Measurements from ENCODE around the gene ASTN1.

The ASTN1 gene

DNA sequence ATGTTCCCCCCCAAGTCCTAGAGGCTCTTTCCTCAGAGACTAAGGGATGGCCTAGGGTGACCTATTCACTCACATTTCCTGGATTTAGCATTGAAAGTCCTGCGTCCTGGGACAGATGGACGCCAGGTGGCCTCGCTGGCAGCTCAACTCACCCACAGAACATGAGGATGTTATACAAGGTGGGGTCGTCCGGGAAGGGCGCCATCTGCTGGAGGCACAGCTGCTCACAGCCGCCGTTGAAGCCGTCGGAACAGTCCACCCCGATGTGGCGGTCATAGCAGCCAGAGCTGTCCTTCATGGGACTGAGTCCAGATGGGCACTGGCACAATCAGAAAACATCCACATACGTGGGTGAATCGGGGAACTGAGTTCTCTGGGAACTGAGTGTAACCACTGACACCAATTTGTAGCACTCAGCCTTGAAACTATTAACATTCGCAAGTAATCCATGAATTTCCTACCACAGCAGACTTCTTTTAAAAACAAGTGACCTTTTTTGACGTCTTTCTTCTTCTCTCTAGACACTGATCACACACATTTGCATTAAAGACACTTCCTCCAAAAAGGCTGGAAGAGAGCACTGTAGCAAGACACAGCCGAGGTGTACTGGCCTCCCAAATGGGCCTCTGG, 215.4 kb downstream of the ASTN1 start:
- TF ChIP-seq POLR2A (IDR thresholded peaks at IDR 0.05; ENCODE audit: low read length) (no peak), GATA1 (IDR thresholded peaks at IDR 0.05; ENCODE audit: low read depth, low read length) (no peak)
- DNase-seq: peak; percentile 47 to 58

DNA sequence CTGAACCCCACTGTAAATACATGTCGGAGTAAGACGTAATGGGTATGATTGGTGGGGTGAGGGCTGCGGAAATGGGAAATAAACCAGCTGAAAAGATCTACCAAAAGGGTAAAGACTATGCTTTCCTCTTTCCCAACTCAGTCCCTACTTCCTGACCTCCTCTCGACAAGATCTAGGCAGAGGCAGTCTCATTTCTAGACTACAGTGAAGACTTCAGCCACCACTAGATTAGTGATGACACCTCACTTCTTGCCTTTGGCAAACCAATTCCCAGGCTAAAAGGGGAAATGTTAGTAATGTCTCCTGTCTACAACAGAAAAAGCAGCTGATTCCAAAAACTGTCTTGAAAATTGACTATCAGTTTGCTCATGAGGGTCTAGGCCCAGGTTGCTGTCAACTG, 219.9 kb downstream of the ASTN1 start:
- TF ChIP-seq POLR2A (IDR thresholded peaks at IDR 0.05; ENCODE audit: low read length) (no peak), GATA1 (IDR thresholded peaks at IDR 0.05; ENCODE audit: low read depth, low read length) (no peak)
- no peak for DNase-seq

DNA sequence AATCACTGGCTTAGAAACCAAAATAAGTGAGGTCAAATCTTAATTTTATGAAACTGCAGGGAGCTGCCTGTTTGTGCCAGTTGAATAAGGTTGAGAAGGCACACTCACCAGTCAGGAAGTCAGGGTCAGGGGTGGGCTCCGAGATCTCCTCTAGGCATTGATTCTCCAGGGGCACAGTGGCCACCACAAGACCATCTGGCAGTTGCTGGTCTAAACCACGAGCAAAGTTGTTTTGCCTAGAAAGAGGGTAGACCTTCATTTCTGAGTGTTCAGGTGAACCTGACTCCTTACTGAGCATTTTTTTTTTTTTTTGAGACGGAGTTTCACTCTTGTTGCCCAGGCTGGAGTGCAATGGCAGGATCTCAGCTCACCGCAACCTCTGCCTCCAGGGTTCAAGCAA, 220.7 kb downstream of the ASTN1 start:
- TF ChIP-seq POLR2A (IDR thresholded peaks at IDR 0.05; ENCODE audit: low read length): no peak
- TF ChIP-seq GATA1 (IDR thresholded peaks at IDR 0.05; ENCODE audit: low read depth, low read length): no peak
- no peak for DNase-seq

DNA sequence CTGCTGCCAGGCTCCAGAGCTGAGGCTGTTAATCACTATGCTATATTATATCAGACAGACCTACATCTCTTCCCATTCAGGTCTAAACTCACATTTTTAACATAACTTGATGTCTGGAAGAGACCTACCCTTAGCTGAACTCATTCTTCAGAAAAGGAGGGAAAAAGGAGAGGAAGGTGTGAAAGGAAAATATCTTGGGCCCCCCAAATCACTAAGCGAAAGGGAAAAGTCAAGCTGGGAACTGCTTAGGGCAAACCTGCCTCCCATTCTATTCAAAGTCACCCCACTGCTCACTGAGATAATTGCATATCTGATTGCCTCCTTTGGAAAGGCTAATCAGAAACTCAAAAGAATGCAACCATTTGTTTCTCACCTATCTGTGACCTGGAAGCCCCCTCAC, 222.2 kb downstream of the ASTN1 start:
- no peak for DNase-seq
- no peak for TF ChIP-seq POLR2A (IDR thresholded peaks at IDR 0.05; ENCODE audit: low read length)
- no peak for TF ChIP-seq GATA1 (IDR thresholded peaks at IDR 0.05; ENCODE audit: low read depth, low read length)

DNA sequence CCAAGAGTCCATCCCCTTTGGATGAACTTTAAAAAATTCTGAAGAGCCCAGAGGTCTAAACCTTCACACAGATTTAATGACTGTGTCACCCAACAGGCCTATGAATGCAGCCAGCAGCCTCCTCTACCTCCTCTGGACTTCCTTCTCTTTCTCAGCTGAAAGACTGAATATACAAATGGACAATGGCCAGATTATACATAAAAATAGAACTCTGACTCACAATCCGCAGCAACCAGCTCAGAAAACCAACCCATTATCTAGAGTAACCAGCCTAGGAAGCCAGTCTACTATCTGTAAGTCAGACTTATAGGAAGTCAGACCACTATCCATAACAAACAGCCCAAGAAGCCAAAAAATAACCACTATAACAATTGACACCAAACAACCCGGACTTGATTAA, 224.5 kb downstream of the ASTN1 start:
- no peak for DNase-seq
- TF ChIP-seq POLR2A (IDR thresholded peaks at IDR 0.05; ENCODE audit: low read length): no peak
- TF ChIP-seq GATA1 (IDR thresholded peaks at IDR 0.05; ENCODE audit: low read depth, low read length): no peak

DNA sequence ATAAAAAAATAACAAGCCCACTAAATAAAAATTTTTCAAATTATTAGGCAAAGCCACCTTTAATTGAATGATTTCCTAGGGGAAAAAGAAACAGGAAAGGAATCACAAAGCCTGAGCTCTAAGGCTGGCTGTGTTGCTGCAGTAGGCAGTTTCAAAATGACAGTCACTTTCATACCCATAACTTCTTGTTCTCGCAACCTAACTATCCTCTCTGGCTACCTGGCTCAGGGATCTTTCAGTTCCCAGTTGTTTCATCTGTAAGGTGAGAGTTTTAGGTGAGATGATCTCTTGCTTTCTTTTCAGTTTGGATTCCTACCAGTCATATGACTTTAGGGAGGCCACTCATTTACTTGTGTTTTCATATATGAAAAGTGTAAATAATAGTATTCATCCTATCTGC, 226.1 kb downstream of the ASTN1 start:
- no peak for TF ChIP-seq GATA1 (IDR thresholded peaks at IDR 0.05; ENCODE audit: low read depth, low read length)
- no peak for TF ChIP-seq POLR2A (IDR thresholded peaks at IDR 0.05; ENCODE audit: low read length)
- no peak for DNase-seq

DNA sequence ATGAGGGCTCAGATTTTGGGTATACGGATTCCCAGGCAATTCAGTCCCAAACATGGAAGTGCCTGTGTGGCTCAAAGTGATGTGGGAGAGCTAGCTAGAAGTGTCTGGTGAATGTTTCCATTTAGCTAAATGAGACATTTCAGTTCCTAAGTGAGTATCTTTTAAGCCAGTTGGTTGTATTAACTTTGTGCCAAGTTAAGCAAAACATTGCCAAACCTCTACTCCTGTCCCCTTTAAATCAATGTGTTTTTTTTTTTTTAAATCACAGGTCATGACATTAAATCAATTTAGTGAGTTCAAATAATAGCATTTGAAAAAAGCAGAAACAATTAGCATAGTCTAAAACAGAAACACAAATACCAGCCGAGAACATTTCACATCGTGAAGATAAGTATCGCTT, 230.1 kb downstream of the ASTN1 start:
- TF ChIP-seq GATA1 (IDR thresholded peaks at IDR 0.05; ENCODE audit: low read depth, low read length) (no peak), POLR2A (IDR thresholded peaks at IDR 0.05; ENCODE audit: low read length) (no peak)
- no peak for DNase-seq

DNA sequence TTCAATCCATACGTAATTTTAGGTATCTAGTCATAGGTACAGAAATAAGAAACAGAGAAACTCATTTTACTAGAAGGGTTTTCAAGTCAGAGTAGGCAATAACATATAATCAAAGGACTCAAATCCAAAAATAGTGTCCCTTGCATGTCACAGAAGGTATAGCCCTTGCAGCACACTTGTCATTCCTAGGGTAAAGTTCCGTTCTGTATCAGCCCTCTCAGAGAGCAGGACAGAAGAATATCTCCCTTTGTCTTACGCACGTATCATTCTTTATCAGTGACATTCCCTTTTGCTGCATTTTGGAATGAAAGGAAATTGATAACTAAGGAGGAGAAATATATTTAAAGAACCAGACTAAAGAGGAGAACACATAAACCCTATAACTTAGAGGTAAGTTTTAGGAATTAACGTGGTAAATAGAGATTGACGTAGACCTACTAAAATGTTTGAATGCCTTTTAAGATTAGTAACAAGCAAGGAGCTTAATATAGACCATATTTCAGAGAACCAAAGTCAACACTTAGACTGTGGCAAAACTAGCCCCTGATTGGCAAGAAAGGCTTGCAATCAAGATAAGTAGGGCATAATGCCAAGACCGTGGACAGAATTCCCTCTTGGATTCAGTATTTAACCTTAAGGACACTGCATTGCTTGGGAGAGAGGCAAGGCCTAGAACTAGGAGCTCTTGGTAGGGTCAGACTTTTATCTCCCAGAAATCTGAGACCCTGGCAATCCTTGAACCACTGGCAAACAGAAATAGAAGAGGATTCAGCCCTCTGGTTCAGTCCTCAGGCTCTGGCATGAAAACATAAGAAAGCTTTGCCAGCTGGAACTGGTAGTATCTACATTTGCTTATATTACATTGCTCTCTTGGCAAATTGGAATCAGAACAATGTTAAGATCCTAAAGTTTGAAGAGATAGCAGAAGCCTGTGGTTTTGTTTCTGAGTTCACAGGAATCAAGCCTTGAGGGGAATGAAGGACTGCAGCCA, 232.1 kb downstream of the ASTN1 start:
- DNase-seq: no peak
- no peak for TF ChIP-seq POLR2A (IDR thresholded peaks at IDR 0.05; ENCODE audit: low read length)
- no peak for TF ChIP-seq GATA1 (IDR thresholded peaks at IDR 0.05; ENCODE audit: low read depth, low read length)

DNA sequence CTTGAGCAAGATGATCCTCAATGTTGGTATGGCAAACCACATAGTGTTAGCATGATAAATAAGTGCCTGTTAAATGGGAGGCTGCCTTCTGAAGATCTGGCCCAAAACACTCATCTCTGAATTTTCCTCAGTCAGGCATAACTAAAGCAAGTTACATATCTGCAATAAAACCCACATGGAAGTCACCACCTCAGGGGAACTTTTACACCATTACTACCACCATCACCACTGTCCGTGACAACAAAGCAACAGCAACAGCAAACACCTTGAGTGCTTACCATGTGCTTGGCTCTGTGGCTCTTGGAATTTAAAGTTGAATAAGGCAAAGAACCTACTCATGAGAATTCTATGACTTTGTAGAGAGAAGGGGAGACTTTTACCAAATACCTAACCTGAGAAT, 233.0 kb downstream of the ASTN1 start:
- TF ChIP-seq GATA1 (IDR thresholded peaks at IDR 0.05; ENCODE audit: low read depth, low read length) (no peak), POLR2A (IDR thresholded peaks at IDR 0.05; ENCODE audit: low read length) (no peak)
- DNase-seq: no peak

DNA sequence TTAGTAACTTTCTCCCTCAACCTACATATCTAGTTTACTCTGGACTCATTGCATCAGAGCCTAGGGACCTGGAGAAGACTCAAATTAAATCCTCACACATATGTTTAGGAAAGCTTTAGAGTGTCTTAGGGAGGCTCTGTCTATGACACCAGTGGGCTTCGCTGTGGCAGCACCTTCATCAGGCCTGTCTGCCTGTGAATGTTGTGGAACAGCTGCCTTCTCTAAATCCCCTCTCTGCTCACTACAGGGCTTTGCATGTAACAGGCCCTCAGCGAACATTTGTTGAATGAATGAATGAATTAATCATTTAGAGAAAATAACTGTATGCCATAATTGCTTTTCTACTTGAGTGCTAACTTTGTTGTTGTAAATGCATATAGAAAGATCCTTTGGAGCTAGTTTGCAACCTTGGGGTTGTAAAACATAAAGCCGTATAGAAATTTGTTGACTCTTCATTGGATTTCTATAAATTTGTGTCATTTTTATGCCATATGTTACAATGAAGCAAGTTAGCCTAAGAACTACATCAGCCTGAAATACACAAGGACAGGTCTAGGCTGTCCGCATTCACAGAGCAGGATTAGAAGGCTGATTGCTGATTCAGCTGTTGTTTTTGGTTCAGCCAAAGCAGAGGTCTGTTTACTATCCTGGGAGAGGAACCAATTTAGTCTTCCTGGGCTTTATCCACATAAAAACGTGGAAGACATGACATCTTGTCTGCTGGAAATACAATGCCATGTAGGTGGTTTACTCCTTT, 238.0 kb downstream of the ASTN1 start:
- no peak for DNase-seq
- no peak for TF ChIP-seq GATA1 (IDR thresholded peaks at IDR 0.05; ENCODE audit: low read depth, low read length)
- no peak for TF ChIP-seq POLR2A (IDR thresholded peaks at IDR 0.05; ENCODE audit: low read length)

DNA sequence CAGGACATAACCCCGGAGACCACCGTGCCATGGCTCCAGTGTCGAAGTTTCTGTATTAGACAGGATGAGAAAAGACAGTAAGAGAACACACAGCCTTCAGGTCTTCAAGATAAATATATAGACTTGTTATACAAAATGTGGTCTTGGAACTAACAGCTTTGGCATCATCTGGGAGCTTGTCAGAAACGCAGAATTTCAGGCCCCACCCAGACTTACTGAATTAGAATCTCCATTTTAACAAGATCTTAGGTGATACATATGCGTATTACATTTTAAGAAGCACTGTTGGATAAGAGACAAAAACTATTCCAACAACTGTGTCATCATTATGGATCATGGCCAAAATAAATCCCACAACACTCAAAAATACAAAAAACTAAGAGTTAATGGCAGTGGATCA, 239.3 kb downstream of the ASTN1 start:
- no peak for TF ChIP-seq POLR2A (IDR thresholded peaks at IDR 0.05; ENCODE audit: low read length)
- TF ChIP-seq GATA1 (IDR thresholded peaks at IDR 0.05; ENCODE audit: low read depth, low read length): no peak
- no peak for DNase-seq

DNA sequence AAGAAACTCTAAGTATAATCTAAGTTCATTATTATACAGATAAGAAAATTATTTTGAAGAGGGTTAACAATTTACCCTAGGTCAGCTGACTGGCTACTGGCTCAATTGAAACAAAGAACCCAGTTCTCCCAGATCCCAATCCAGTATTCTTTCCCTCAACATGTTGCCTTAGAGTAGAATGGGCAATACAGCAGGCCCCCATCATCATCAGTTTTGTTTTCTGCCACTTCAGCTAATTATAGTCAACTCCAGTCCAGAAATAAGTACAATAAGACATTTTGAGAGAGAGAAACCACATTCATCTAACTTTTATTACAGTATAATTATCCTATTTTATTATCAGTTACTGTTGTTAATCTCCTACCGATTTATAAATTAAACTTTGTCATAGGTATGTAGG, 241.2 kb downstream of the ASTN1 start:
- TF ChIP-seq POLR2A (IDR thresholded peaks at IDR 0.05; ENCODE audit: low read length) (no peak), GATA1 (IDR thresholded peaks at IDR 0.05; ENCODE audit: low read depth, low read length) (no peak)
- no peak for DNase-seq

DNA sequence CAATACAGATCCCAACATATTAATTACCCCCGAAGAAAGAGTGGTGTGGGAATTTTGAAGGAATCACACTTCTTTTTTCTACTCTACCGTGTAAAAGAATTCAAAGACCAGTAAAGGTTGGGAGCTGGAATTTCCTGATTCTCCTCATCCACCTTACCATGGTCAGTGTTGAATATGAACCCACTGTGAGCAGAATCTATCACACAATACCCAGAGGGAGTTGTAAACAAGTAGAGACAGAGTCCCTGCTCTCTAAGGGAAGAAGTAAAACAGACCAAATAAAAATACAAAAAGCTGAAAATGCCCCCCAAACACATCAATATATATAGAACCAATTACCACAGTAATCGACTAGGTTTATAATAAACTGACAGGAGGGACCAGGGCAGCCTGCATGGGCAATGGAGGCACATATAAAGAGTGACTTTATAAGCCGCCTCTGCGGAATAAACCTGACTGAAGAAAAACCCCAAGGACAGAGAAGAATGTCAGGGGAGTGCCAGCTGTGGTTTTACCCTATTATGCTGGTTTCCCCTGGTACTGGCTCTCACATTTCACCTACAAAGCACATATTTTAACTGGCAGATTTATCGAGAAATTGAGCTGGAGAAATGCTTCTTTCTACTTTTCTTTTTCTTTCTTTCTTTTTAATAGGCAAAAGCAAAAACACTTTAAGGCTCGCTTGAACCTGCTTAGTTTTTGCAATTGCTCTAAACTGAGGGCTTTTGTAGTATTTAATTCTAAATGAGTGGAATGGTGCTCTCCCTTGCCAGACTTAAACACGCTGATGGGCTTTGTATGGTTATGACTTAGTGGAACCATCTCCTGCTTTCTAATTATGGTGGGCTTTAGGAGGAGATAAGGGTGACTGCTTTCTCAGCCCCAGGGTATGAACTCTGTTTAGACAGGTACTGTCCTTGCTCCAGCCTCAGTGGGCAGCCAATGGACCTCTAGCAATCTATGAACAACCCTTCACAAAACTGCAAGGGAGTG, 244.8 kb downstream of the ASTN1 start:
- TF ChIP-seq GATA1 (IDR thresholded peaks at IDR 0.05; ENCODE audit: low read depth, low read length) (no peak), POLR2A (IDR thresholded peaks at IDR 0.05; ENCODE audit: low read length) (no peak)

More for the DNA sequence above, 244.8 kb downstream of the ASTN1 start:
- DNase-seq: no peak
